GM12878 (cell line): Measurements from ENCODE around the gene RAPGEF3. TPM values are rescaled to one million over a fixed set of nuclear protein-coding genes. Genes with fewer than 3 reads are reported as not detected.

Source experiments
- ATAC-seq: fragments of 200-7000 bp; cut with Tn5 transposase; 3 replicates; pipeline ENCODE4 v1.9.1; 2020; ENCODE audit warnings: mild to moderate bottlenecking, moderate library complexity
- BruUV-seq: library from RNA; stranded (reverse); fragments of 400-500 nt; replicated peaks from 2 replicates; lab custom pipeline; 2021; lab: Mats Ljungman, UMichigan
- CTCF ChIA-PET: fragments of 300-600 bp; sonication (Branson Sonifier 250); formaldehyde crosslinking; extraction: SDS; loops from one replicate; lab custom pipeline; 2021; ENCODE audit warnings: inconsistent platforms; lab: Yijun Ruan, JAX
- POLR2A ChIA-PET: fragments of 350-600 bp; formaldehyde crosslinking; extraction: SDS; loops from one replicate; lab custom pipeline; 2021; ENCODE audit warnings: inconsistent platforms; lab: Charles Lee
- RAD21 ChIA-PET: fragments of 300-600 bp; sonication (Branson Sonifier 250); formaldehyde crosslinking; loops from one replicate; lab custom pipeline; 2023; ENCODE audit warnings: antibody characterized with exemption; ENCODE audit not compliant: unreplicated experiment; lab: Charles Lee
- SMC1A ChIA-PET: fragments of 300-600 bp; sonication (Branson Sonifier 250); formaldehyde crosslinking; loops from one replicate; lab custom pipeline; 2023; ENCODE audit not compliant: unreplicated experiment, uncharacterized antibody; lab: Charles Lee
- DNase-seq: peaks from one replicate; pipeline ENCODE4 v3.0.0-alpha.2; 2011; ENCODE audit warnings: low read depth, low spot score
- FAIRE-seq: peaks from 3 replicates; lab custom pipeline; 2011; peaks lifted over from hg19 to GRCh38; lab: Jason Lieb, UNC
- H2AFZ ChIP-seq: 2 replicates; pipeline ENCODE4 v1.6.0; 2011; ENCODE audit warnings: low read depth, low read length, control low read depth; ENCODE audit not compliant: control insufficient read depth
- H3K27ac ChIP-seq: 2 replicates; pipeline ENCODE4 v1.5.1; 2011; ENCODE audit warnings: control low read depth; ENCODE audit not compliant: control insufficient read depth, insufficient read depth
- H3K27me3 ChIP-seq, 2 experiments: replicated peaks in 1 of 2; 2 replicates each; pipeline versions ENCODE4 v1.6.0 to v1.6.1; 2011; ENCODE audit warnings: low read length in 1 of 2; ENCODE audit not compliant: control insufficient read depth in 2 of 2, insufficient read depth in 2 of 2
- H3K36me3 ChIP-seq, 2 experiments: 2 replicates each; pipeline ENCODE4 v1.5.1; 2011; ENCODE audit warnings: low read length in 1 of 2; ENCODE audit not compliant: control insufficient read depth in 2 of 2, insufficient read depth in 2 of 2
- H3K4me1 ChIP-seq: 2 replicates; pipeline ENCODE4 v1.6.1; 2011; ENCODE audit warnings: mild to moderate bottlenecking, low read length, moderate library complexity, mixed read lengths; ENCODE audit not compliant: control insufficient read depth, insufficient read depth
- H3K4me2 ChIP-seq: 2 replicates; pipeline ENCODE4 v1.6.0; 2011; ENCODE audit warnings: control low read depth; ENCODE audit not compliant: control insufficient read depth, insufficient read depth
- H3K4me3 ChIP-seq: fragments of 200-600 bp; sonication (generic); 2 replicates; pipeline ENCODE4 v1.5.1; 2016
- H3K79me2 ChIP-seq: 2 replicates; pipeline ENCODE4 v1.6.0; 2011; ENCODE audit warnings: low read length; ENCODE audit not compliant: control insufficient read depth, insufficient read depth
- H3K9ac ChIP-seq: 2 replicates; pipeline ENCODE4 v1.8.0; 2011; ENCODE audit warnings: low read length, control low read depth, mixed read lengths; ENCODE audit not compliant: control insufficient read depth, insufficient read depth
- H3K9me3 ChIP-seq: replicated peaks from 3 replicates; pipeline ENCODE4 v1.5.1; 2011; ENCODE audit warnings: mild to moderate bottlenecking, low read length; ENCODE audit not compliant: control insufficient read depth, insufficient read depth
- H4K20me1 ChIP-seq: 2 replicates; pipeline ENCODE4 v1.6.0; 2011; ENCODE audit not compliant: control insufficient read depth, insufficient read depth
- BACH1 ChIP-seq: fragments of 450-650 bp; IDR thresholded peaks from 2 replicates; pipeline ENCODE4 v1.6.1; 2017; ENCODE audit warnings: mild to moderate bottlenecking, borderline replicate concordance
- GATAD2B ChIP-seq: fragments of 450-650 bp; conservative IDR thresholded peaks from 2 replicates; pipeline ENCODE4 v1.6.1; 2017; ENCODE audit warnings: low read depth, mild to moderate bottlenecking, moderate library complexity
- HDGF ChIP-seq: fragments of 450-650 bp; IDR thresholded peaks from 2 replicates; pipeline ENCODE4 v1.6.1; 2016; ENCODE audit warnings: antibody characterized with exemption
- RAD21 ChIP-seq: IDR thresholded peaks from 2 replicates; pipeline ENCODE4 v1.6.1; 2011; ENCODE audit warnings: mild to moderate bottlenecking, low read depth, low read length, moderate library complexity; ENCODE audit not compliant: insufficient read depth
- RFX5 ChIP-seq: IDR thresholded peaks from 2 replicates; pipeline ENCODE4 v1.6.1; 2011; ENCODE audit warnings: low read depth, low read length, improper control_type of control experiment
- SP1 ChIP-seq: IDR thresholded peaks from one replicate; pipeline ENCODE4 v1.6.1; 2011; ENCODE audit warnings: low read depth, low read length
- STAT1 ChIP-seq: fragments of 450-650 bp; conservative IDR thresholded peaks from 2 replicates; pipeline ENCODE4 v1.6.1; 2014; ENCODE audit warnings: antibody characterized with exemption, mild to moderate bottlenecking
- SUZ12 ChIP-seq: fragments of 200-600 bp; sonication (generic); IDR thresholded peaks from one replicate; pipeline ENCODE4 v1.6.1; 2018; ENCODE audit warnings: antibody characterized with exemption, mild to moderate bottlenecking; ENCODE audit not compliant: unreplicated experiment
- WGBS: methylation state at CpG from one replicate; pipeline ENCODE4 v1.1.6; 2016; ENCODE audit warnings: low lambda C conversion rate; ENCODE audit not compliant: insufficient replicate concordance, insufficient coverage; ENCODE audit errors: missing lambda C conversion rate; 5-methylcytosine and 5-hydroxymethylcytosine counted together
- in situ Hi-C: fragments of 300-500 bp; cut with MboI; formaldehyde crosslinking; loops from 9 replicates; pipeline ENCODE4 v1.14.3; 2018; ENCODE audit warnings: mixed read lengths
- intact Hi-C: fragments of 100-400 bp; cut with micrococcal nuclease; formaldehyde crosslinking; loops from one replicate; pipeline ENCODE4 v1.14.2; 2022; ENCODE audit not compliant: unreplicated experiment
- polyA plus RNA-seq, 11 experiments: library from polyadenylated mRNA; depleted of rRNA in 4 of 11; unstranded in 6 of 11; stranded (reverse) in 5 of 11; fragments of >200 nt; fragmentation: Nextera tagmentation in 4 of 11; fragmentation: Illumina TruSeq in 1 of 11; extraction: Ambion mirVana in 4 of 11; extraction: Trizol in 1 of 11; gene quantifications; 1 replicate in 1 of 11; 2 replicates in 10 of 11; pipeline versions ENCODE4 v1.2.1 to v1.2.3, GENCODE V29; 2011 to 2016; ENCODE audit warnings: inconsistent platforms in 2 of 11, missing spikeins in 2 of 11, low read depth in 1 of 11
- total RNA-seq, 4 experiments: library from RNA; depleted of rRNA in 3 of 4; stranded (reverse); fragments of >200 nt in 3 of 4; fragmentation: Illumina TruSeq in 1 of 4; extraction: Trizol in 1 of 4; gene quantifications; 2 replicates each; pipeline versions ENCODE4 v1.2.1 to v1.2.3, GENCODE V29; 2013 to 2021
- TF ChIP-seq, protein P1 (sequence below): fragments of 450-650 bp; IDR thresholded peaks from 2 replicates; pipeline ENCODE4 v1.6.1; 2017; ENCODE audit warnings: mild to moderate bottlenecking, moderate library complexity
- TF ChIP-seq, protein P2 (sequence below): fragments of 450-650 bp; IDR thresholded peaks from 2 replicates; pipeline ENCODE4 v1.6.1; 2016; ENCODE audit warnings: mild to moderate bottlenecking, moderate library complexity, borderline replicate concordance
- TF ChIP-seq, protein P3 (sequence below): IDR thresholded peaks from 2 replicates; pipeline ENCODE4 v1.6.1; 2011; ENCODE audit warnings: borderline replicate concordance, low read depth, mild to moderate bottlenecking, moderate library complexity, mixed read lengths, low read length; ENCODE audit not compliant: insufficient read depth; ENCODE audit errors: extremely low read length
- TF ChIP-seq, protein P4 (sequence below): fragments of 450-650 bp; IDR thresholded peaks from 2 replicates; pipeline ENCODE4 v1.6.1; 2014; ENCODE audit warnings: mild to moderate bottlenecking

Gene RAPGEF3
- total and polyA plus RNA-seq, 10 of the 15 experiments (the other 5 are each of a cell fraction or from before 2014, with no cell fraction given): 0.02 to 0.92 (median 0.31) TPM; not detected in 2

DNA sequence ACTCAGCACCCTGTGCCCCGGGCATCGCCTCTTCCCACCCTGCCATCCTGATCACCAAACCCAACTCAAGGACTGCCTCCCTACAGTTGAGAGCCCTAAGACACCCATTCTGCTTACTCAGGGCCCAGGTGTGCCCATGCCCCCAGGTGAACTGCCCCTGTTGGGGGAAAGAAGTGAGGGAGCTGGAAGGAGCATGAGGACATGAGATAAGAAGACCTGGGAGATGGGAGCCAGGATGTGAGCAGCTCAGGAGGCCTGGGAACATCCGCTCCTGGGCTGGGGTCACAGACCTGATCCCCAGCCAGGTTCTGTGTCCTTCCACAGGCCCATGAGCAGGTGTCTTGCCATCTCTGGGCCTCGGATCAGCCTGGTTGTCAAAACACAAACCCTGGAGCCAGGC lies 6.6 kb downstream of the RAPGEF3 start:
- H3K27ac ChIP-seq: no peak overlapping the region
- H3K4me1 ChIP-seq: peaks cover 37% of the 10 kb centered on the region
- SMC1A ChIA-PET: interaction anchor here (10.3 to 12.2 kb wide), 2 partner anchors 8 to 16 kb away, joined by 97 to 277 read pairs; no protein-coding TSS in a partner anchor
- H3K9me3 ChIP-seq: no peaks in the 10 kb centered on the region
- no peak for FAIRE-seq
- H3K79me2 ChIP-seq: no peaks in the 10 kb centered on the region
- in situ Hi-C loops (no loop called here), intact Hi-C loops (no loop called here)
- no peaks in the 10 kb centered on the region for H3K36me3 ChIP-seq
- POLR2A ChIA-PET: no interaction called here
- no peak overlapping the region for H3K4me2 ChIP-seq
- H3K4me3 ChIP-seq: no peak overlapping the region
- ATAC-seq: no peak
- no peaks in the 10 kb centered on the region for H4K20me1 ChIP-seq
- H2AFZ ChIP-seq: no peak overlapping the region
- WGBS: 82% methylated on average over 4 of the region's 4 CpGs
- H3K9ac ChIP-seq: no peak overlapping the region
- DNase-seq: no peak
- TF ChIP-seq, protein P1, sequence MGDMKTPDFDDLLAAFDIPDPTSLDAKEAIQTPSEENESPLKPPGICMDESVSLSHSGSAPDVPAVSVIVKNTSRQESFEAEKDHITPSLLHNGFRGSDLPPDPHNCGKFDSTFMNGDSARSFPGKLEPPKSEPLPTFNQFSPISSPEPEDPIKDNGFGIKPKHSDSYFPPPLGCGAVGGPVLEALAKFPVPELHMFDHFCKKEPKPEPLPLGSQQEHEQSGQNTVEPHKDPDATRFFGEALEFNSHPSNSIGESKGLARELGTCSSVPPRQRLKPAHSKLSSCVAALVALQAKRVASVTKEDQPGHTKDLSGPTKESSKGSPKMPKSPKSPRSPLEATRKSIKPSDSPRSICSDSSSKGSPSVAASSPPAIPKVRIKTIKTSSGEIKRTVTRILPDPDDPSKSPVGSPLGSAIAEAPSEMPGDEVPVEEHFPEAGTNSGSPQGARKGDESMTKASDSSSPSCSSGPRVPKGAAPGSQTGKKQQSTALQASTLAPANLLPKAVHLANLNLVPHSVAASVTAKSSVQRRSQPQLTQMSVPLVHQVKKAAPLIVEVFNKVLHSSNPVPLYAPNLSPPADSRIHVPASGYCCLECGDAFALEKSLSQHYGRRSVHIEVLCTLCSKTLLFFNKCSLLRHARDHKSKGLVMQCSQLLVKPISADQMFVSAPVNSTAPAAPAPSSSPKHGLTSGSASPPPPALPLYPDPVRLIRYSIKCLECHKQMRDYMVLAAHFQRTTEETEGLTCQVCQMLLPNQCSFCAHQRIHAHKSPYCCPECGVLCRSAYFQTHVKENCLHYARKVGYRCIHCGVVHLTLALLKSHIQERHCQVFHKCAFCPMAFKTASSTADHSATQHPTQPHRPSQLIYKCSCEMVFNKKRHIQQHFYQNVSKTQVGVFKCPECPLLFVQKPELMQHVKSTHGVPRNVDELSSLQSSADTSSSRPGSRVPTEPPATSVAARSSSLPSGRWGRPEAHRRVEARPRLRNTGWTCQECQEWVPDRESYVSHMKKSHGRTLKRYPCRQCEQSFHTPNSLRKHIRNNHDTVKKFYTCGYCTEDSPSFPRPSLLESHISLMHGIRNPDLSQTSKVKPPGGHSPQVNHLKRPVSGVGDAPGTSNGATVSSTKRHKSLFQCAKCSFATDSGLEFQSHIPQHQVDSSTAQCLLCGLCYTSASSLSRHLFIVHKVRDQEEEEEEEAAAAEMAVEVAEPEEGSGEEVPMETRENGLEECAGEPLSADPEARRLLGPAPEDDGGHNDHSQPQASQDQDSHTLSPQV: no peak
- no peak for TF ChIP-seq STAT1
- no peak for TF ChIP-seq SUZ12
- TF ChIP-seq, protein P2, sequence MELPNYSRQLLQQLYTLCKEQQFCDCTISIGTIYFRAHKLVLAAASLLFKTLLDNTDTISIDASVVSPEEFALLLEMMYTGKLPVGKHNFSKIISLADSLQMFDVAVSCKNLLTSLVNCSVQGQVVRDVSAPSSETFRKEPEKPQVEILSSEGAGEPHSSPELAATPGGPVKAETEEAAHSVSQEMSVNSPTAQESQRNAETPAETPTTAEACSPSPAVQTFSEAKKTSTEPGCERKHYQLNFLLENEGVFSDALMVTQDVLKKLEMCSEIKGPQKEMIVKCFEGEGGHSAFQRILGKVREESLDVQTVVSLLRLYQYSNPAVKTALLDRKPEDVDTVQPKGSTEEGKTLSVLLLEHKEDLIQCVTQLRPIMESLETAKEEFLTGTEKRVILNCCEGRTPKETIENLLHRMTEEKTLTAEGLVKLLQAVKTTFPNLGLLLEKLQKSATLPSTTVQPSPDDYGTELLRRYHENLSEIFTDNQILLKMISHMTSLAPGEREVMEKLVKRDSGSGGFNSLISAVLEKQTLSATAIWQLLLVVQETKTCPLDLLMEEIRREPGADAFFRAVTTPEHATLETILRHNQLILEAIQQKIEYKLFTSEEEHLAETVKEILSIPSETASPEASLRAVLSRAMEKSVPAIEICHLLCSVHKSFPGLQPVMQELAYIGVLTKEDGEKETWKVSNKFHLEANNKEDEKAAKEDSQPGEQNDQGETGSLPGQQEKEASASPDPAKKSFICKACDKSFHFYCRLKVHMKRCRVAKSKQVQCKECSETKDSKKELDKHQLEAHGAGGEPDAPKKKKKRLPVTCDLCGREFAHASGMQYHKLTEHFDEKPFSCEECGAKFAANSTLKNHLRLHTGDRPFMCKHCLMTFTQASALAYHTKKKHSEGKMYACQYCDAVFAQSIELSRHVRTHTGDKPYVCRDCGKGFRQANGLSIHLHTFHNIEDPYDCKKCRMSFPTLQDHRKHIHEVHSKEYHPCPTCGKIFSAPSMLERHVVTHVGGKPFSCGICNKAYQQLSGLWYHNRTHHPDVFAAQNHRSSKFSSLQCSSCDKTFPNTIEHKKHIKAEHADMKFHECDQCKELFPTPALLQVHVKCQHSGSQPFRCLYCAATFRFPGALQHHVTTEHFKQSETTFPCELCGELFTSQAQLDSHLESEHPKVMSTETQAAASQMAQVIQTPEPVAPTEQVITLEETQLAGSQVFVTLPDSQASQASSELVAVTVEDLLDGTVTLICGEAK: no peak
- no peak for TF ChIP-seq HDGF
- TF ChIP-seq RFX5: no peak
- TF ChIP-seq SP1: no peak
- TF ChIP-seq BACH1: no peak
- TF ChIP-seq GATAD2B: no peak
- TF ChIP-seq, protein P3, sequence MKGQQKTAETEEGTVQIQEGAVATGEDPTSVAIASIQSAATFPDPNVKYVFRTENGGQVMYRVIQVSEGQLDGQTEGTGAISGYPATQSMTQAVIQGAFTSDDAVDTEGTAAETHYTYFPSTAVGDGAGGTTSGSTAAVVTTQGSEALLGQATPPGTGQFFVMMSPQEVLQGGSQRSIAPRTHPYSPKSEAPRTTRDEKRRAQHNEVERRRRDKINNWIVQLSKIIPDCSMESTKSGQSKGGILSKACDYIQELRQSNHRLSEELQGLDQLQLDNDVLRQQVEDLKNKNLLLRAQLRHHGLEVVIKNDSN: no peak
- TF ChIP-seq, protein P4, sequence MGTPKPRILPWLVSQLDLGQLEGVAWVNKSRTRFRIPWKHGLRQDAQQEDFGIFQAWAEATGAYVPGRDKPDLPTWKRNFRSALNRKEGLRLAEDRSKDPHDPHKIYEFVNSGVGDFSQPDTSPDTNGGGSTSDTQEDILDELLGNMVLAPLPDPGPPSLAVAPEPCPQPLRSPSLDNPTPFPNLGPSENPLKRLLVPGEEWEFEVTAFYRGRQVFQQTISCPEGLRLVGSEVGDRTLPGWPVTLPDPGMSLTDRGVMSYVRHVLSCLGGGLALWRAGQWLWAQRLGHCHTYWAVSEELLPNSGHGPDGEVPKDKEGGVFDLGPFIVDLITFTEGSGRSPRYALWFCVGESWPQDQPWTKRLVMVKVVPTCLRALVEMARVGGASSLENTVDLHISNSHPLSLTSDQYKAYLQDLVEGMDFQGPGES: no peak
- no peak for TF ChIP-seq RAD21
- no peaks in the 10 kb centered on the region for H3K27me3 ChIP-seq
- BruUV-seq: no TSS peak
- RAD21 ChIA-PET: interaction anchor here (12.6 kb wide), 1 partner anchor 10 kb away, joined by 237 read pairs; no protein-coding TSS in a partner anchor
- CTCF ChIA-PET: interaction anchor here (9.4 to 14.5 kb wide), 3 partner anchors 8 to 36 kb away, joined by 86 to 507 read pairs (median 166); partner anchors contain the start of gene SLC48A1
